Activated T-cell treated with anti-CD3 and anti-CD28 coated beads, Interleukin-2, amount 50 U/mL, for 48 hours (primary cell): ENCODE results near the gene SLC6A5.

ENCODE experiments used
- DNase-seq, 2 experiments: peaks; one replicate each; pipeline ENCODE4 v3.0.0-alpha.2; 2020

The SLC6A5 gene

GRCh38 chr11:20626279-20626678 is 26.9 kb downstream of the SLC6A5 start:
- no peak for DNase-seq

GRCh38 chr11:20627026-20627425 is 27.6 kb downstream of the SLC6A5 start:
- no peak for DNase-seq

GRCh38 chr11:20627701-20628100 is 28.3 kb downstream of the SLC6A5 start:
- DNase-seq, result no peak

GRCh38 chr11:20631519-20632168 is 32.2 kb downstream of the SLC6A5 start:
- no peak for DNase-seq

- DNase-seq, result no peak
Observed at GRCh38 chr11:20632169-20632532, 32.7 kb downstream of the SLC6A5 start.

- no peak for DNase-seq
Observed at GRCh38 chr11:20634044-20634443, 34.6 kb downstream of the SLC6A5 start.

- DNase-seq, result no peak
Observed at GRCh38 chr11:20634781-20635180, 35.4 kb downstream of the SLC6A5 start.

GRCh38 chr11:20638074-20638473 is 38.7 kb downstream of the SLC6A5 start:
- DNase-seq, result no peak

GRCh38 chr11:20639688-20640087 is 40.3 kb downstream of the SLC6A5 start:
- DNase-seq, result no peak

GRCh38 chr11:20640401-20640800 is 41.0 kb downstream of the SLC6A5 start:
- DNase-seq, result no peak

- DNase-seq, result no peak
Observed at GRCh38 chr11:20644360-20644759, 45.0 kb downstream of the SLC6A5 start.

- DNase-seq, result peak; percentile 43 to 49
Observed at GRCh38 chr11:20647976-20648565, 48.7 kb downstream of the SLC6A5 start.

GRCh38 chr11:20652150-20652806 is 52.9 kb downstream of the SLC6A5 start:
- no peak for DNase-seq

- no peak for DNase-seq
Observed at GRCh38 chr11:20654038-20654437, 54.6 kb downstream of the SLC6A5 start.

- DNase-seq, result no peak
Observed at GRCh38 chr11:20656901-20657300, 57.5 kb downstream of the SLC6A5 start.

- no peak for DNase-seq
Observed at GRCh38 chr11:20658135-20658534, 58.7 kb downstream of the SLC6A5 start.

GRCh38 chr11:20661445-20661844 is 62.0 kb downstream of the SLC6A5 start:
- no peak for DNase-seq

- DNase-seq, result no peak
Observed at GRCh38 chr11:20661850-20662249, 62.4 kb downstream of the SLC6A5 start.

GRCh38 chr11:20668131-20668809 is 68.9 kb downstream of the SLC6A5 start:
- no peak for DNase-seq

- no peak for DNase-seq
Observed at GRCh38 chr11:20668844-20669819, 69.7 kb downstream of the SLC6A5 start, which contains the start of gene NELL1. NELL1 (plus strand) TSS chr11:20669586.

GRCh38 chr11:20669820-20670684 is 70.6 kb downstream of the SLC6A5 start:
- no peak for DNase-seq
